Inflammatory macrophage (primary cell): Measurements from ENCODE around the gene ACADVL.
"Not testable (repeated sequence)": the region's sequence is repeated elsewhere in the genome, so short reads cannot be mapped to it uniquely, and the experiment has no call there.

ENCODE experiments used
- DNase-seq, 2 donors: peaks; one replicate each; pipeline ENCODE4 v3.0.0-alpha.2; 2020 to 2022

Gene ACADVL

GRCh38 chr17:7235693-7236665, 16.2 kb downstream of the ACADVL start:
- peak in 1 of 2 donors; percentile 60 for DNase-seq

- no peak for DNase-seq
Observed at GRCh38 chr17:7236808-7237207, 17.1 kb downstream of the ACADVL start.

GRCh38 chr17:7237266-7237760, 17.6 kb downstream of the ACADVL start:
- no peak for DNase-seq

- DNase-seq, result peak; percentile 61 to 71
Observed at GRCh38 chr17:7237761-7238419, 18.2 kb downstream of the ACADVL start.

GRCh38 chr17:7238420-7239090, 18.8 kb downstream of the ACADVL start:
- peak in 1 of 2 donors; percentile 4 for DNase-seq

GRCh38 chr17:7239091-7240027, 19.6 kb downstream of the ACADVL start, which contains the start of gene PHF23:
PHF23 (minus strand) TSS chr17:7239457; CDS start chr17:7239279, 178 bp downstream.
- DNase-seq, result peak; percentile 99 to 100

- peak; percentile 48 to 64 for DNase-seq
Observed at GRCh38 chr17:7240375-7240774, 20.6 kb downstream of the ACADVL start.

- DNase-seq, result peak in 1 of 2 donors; percentile 51
Observed at GRCh38 chr17:7241090-7241733, 21.5 kb downstream of the ACADVL start.

- peak; percentile 92 to 94 for DNase-seq
Observed at GRCh38 chr17:7241783-7242716, 22.3 kb downstream of the ACADVL start, which contains the start of gene GABARAP. GABARAP (minus strand) TSS chr17:7242449; CDS start chr17:7242330, 119 bp downstream.

- DNase-seq, result peak; percentile 94 to 96
Observed at GRCh38 chr17:7242717-7243452, 23.1 kb downstream of the ACADVL start.

GRCh38 chr17:7243453-7243729, 23.7 kb downstream of the ACADVL start:
- DNase-seq, result peak in 1 of 2 donors; percentile 6

- not testable (repeated sequence) for DNase-seq
Observed at GRCh38 chr17:7243838-7244237, 24.1 kb downstream of the ACADVL start.

GRCh38 chr17:7246779-7247178, 27.0 kb downstream of the ACADVL start:
- DNase-seq, result no peak

- DNase-seq, result no peak
Observed at GRCh38 chr17:7248796-7249195, 29.1 kb downstream of the ACADVL start.

- DNase-seq, result no peak
Observed at GRCh38 chr17:7249214-7249613, 29.5 kb downstream of the ACADVL start.

- DNase-seq, result peak in 1 of 2 donors; percentile 8
Observed at GRCh38 chr17:7249830-7250229, 30.1 kb downstream of the ACADVL start.

- peak; percentile 40 to 69 for DNase-seq
Observed at GRCh38 chr17:7250695-7251627, 31.2 kb downstream of the ACADVL start.

- DNase-seq, result peak; percentile 99 to 100
Observed at GRCh38 chr17:7251661-7252175, 32.0 kb downstream of the ACADVL start, which contains the start of gene CTDNEP1. CTDNEP1 (minus strand) TSS chr17:7251734; CDS start chr17:7251296, 438 bp downstream.
